Ishikawa (cell line): ENCODE data around the gene ENTREP1.

Source experiments
- CEBPB ChIP-seq: IDR thresholded peaks from 2 replicates; pipeline ENCODE4 v1.6.1; 2012
- CREB1 ChIP-seq: IDR thresholded peaks from 2 replicates; pipeline ENCODE4 v1.6.1; 2012; ENCODE audit warnings: low read depth
- EGR1 ChIP-seq: IDR thresholded peaks from 2 replicates; pipeline ENCODE4 v1.6.1; 2012
- EP300 ChIP-seq: IDR thresholded peaks from 2 replicates; pipeline ENCODE4 v1.6.1; 2012; ENCODE audit warnings: borderline replicate concordance
- FOXM1 ChIP-seq: IDR thresholded peaks from 2 replicates; pipeline ENCODE4 v1.6.1; 2012; ENCODE audit warnings: low read depth, borderline replicate concordance
- MAX ChIP-seq: IDR thresholded peaks from 2 replicates; pipeline ENCODE4 v1.6.1; 2012
- NFIC ChIP-seq: IDR thresholded peaks from 2 replicates; pipeline ENCODE4 v1.6.1; 2012
- RAD21 ChIP-seq: IDR thresholded peaks from 2 replicates; pipeline ENCODE4 v1.6.1; 2012; ENCODE audit warnings: low read depth
- REST ChIP-seq: IDR thresholded peaks from 2 replicates; pipeline ENCODE4 v1.6.1; 2012; ENCODE audit warnings: low read depth, mild to moderate bottlenecking
- TAF1 ChIP-seq: IDR thresholded peaks from 2 replicates; pipeline ENCODE4 v1.6.1; 2012; ENCODE audit warnings: low read depth, mild to moderate bottlenecking
- TCF12 ChIP-seq: IDR thresholded peaks from 2 replicates; pipeline ENCODE4 v1.6.1; 2012; ENCODE audit warnings: low read depth
- TEAD4 ChIP-seq: IDR thresholded peaks from 2 replicates; pipeline ENCODE4 v1.6.1; 2012
- USF1 ChIP-seq: IDR thresholded peaks from 2 replicates; pipeline ENCODE4 v1.6.1; 2012
- YY1 ChIP-seq: IDR thresholded peaks from 2 replicates; pipeline ENCODE4 v1.6.1; 2012; ENCODE audit warnings: low read depth
- ZBTB7A ChIP-seq: IDR thresholded peaks from 2 replicates; pipeline ENCODE4 v1.6.1; 2012; ENCODE audit warnings: low read depth

ENTREP1 gene

GRCh38 chr9:69432623-69433022, 107.6 kb downstream of the ENTREP1 start:
- TF ChIP-seq TCF12 (no peak), NFIC (no peak), RAD21 (no peak), USF1 (no peak), FOXM1 (no peak), TAF1 (no peak), CREB1 (no peak), ZBTB7A (no peak), MAX (no peak), TEAD4 (no peak), CEBPB (no peak), REST (no peak), EGR1 (no peak), EP300 (no peak), YY1 (no peak)

GRCh38 chr9:69433392-69433791, 108.4 kb downstream of the ENTREP1 start:
- TF ChIP-seq EP300 (no peak), USF1 (no peak), EGR1 (no peak), NFIC (no peak), CREB1 (no peak), RAD21 (no peak), TCF12 (no peak)

- TF ChIP-seq FOXM1: no peak
- TF ChIP-seq CEBPB: no peak
- TF ChIP-seq TAF1: no peak
- no peak for TF ChIP-seq REST
- no peak for TF ChIP-seq TCF12
- TF ChIP-seq YY1: no peak
- TF ChIP-seq EP300: no peak
- TF ChIP-seq RAD21: no peak
- no peak for TF ChIP-seq CREB1
- no peak for TF ChIP-seq NFIC
- TF ChIP-seq USF1: no peak
- TF ChIP-seq ZBTB7A: no peak
These were observed 109.0 kb downstream of the ENTREP1 start for GRCh38 chr9:69433968-69434367.
